ENCODE results near the gene BABAM2. TPM values are rescaled to one million over a fixed set of nuclear protein-coding genes. Genes with fewer than 3 reads are reported as not detected.
A peak's percentile ranks its signal among the peaks of the same experiment; 100 is the strongest.

BABAM2 gene
- total and polyA plus RNA-seq, 9 of the 15 experiments (the other 6 are each of a cell fraction or from before 2014, with no cell fraction given) = 10.9 to 37.4 (median 25.6) TPM

DNA sequence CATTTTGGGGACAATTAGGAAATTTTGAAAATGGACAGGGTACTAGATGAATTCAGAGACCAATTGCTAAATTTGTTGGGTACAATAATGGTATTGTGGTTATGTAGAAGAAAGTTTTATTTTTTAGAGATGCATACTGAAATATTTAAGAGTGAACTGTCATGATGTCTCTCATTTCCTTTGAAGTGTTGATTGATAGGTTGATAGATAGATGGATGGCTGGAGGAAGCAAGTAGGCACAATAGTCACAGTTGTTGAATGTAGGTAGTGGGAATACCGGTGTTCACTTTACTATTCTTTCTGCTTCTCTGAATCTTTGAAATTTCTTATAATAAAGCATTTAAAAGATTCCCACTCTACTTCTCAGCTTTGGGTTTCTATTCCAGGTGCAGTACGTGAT is 350.4 kb downstream of the BABAM2 start (continued):
- TF ChIP-seq, protein P1, sequence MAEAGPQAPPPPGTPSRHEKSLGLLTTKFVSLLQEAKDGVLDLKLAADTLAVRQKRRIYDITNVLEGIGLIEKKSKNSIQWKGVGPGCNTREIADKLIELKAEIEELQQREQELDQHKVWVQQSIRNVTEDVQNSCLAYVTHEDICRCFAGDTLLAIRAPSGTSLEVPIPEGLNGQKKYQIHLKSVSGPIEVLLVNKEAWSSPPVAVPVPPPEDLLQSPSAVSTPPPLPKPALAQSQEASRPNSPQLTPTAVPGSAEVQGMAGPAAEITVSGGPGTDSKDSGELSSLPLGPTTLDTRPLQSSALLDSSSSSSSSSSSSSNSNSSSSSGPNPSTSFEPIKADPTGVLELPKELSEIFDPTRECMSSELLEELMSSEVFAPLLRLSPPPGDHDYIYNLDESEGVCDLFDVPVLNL (CRISPR knock-in tag; IDR thresholded peaks at IDR 0.05; ENCODE audit: low read depth) = no peak

DNA sequence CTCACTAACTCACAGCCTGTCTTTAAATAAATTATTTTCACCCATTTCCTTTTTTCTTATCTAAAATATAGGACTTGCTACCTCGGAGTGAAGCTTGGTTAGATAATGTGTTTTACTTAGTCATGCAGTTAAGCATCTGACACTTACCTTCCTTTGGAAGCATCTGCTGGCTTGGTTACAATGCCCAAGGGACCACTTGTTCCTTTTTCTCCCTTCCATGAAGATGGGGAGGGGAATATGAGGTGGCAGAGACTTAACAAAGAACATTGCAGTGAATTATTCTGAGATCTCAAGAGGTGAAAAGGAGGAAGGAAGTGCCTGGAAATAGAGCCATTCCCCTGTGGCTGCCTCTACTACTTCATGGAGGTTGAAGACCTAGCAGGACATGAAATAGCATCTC is 356.8 kb downstream of the BABAM2 start:
- CTCF ChIA-PET (ENCODE audit: low intra/inter-chr PET ratio) = no interaction called here
- BruUV-seq (replicated peaks) = no TSS peak

More for the DNA sequence above, 356.8 kb downstream of the BABAM2 start:
- Histone ChIP-seq H3K9me3 (replicated peaks; ENCODE audit: control insufficient read depth, insufficient read depth, low read depth, low read length) (no peaks in the 10 kb centered on the region), H3K4me2 (ENCODE audit: insufficient read depth, low read length) (no peak overlapping the region), H3K27me3 (ENCODE audit: control insufficient read depth in 2 of 2, insufficient read depth in 2 of 2, low read length in 2 of 2) (no peaks in the 10 kb centered on the region), H3K79me2 (ENCODE audit: control insufficient read depth, insufficient read depth, low read length) (no peaks in the 10 kb centered on the region), H3K27ac (ENCODE audit: extremely low read depth, low read depth, low read length) (no peak overlapping the region), H4K20me1 (replicated peaks; ENCODE audit: control insufficient read depth, insufficient read depth, low read length) (no peaks in the 10 kb centered on the region), H3K9ac (ENCODE audit: insufficient read depth in 1 of 2, low read depth in 2 of 2, low read length in 2 of 2) (no peak overlapping the region), H3K9me1 (ENCODE audit: control insufficient read depth, insufficient read depth, low read length) (no peaks in the 10 kb centered on the region), H2AFZ (ENCODE audit: low read depth, low read length) (no peak overlapping the region), H3K4me3 (no peak overlapping the region), H3K36me3 (ENCODE audit: control insufficient read depth, insufficient read depth, low read length) (no peaks in the 10 kb centered on the region), H3K4me1 (replicated peaks in 1 of 2; ENCODE audit: control insufficient read depth in 2 of 2, insufficient read depth in 2 of 2, low read length in 2 of 2) (no peaks in the 10 kb centered on the region)
- ATAC-seq (no peak), DNase-seq (ENCODE audit: extremely low read depth in 1 of 4, low spot score in 3 of 4) (no peak), FAIRE-seq (no peak)
- WGBS (ENCODE audit: insufficient coverage, low coverage, missing lambda C conversion rate) = 5% methylated on average over 1 of the region's 1 CpG
- intact Hi-C loops (cut with micrococcal nuclease) (no loop called here), in situ Hi-C loops (cut with MboI) (no loop called here)
- 0 out of 2 replicates have a peak, but pooled peaks have one; percentile 3 for TF ChIP-seq SPI1 (IDR thresholded peaks at IDR 0.05; ENCODE audit: borderline replicate concordance, low read depth, low read length)
- no peak for TF ChIP-seq PTRF (tag; IDR thresholded peaks at IDR 0.05)
- TF ChIP-seq, protein P2, sequence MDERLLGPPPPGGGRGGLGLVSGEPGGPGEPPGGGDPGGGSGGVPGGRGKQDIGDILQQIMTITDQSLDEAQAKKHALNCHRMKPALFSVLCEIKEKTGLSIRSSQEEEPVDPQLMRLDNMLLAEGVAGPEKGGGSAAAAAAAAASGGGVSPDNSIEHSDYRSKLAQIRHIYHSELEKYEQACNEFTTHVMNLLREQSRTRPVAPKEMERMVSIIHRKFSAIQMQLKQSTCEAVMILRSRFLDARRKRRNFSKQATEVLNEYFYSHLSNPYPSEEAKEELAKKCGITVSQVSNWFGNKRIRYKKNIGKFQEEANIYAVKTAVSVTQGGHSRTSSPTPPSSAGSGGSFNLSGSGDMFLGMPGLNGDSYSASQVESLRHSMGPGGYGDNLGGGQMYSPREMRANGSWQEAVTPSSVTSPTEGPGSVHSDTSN (CRISPR knock-in tag; IDR thresholded peaks at IDR 0.05; ENCODE audit: low read depth) = no peak
- TF ChIP-seq, protein P2 (tag; conservative IDR thresholded peaks at IDR 0.05; ENCODE audit: low read depth) = no peak
- TF ChIP-seq NFE2 (IDR thresholded peaks at IDR 0.05; ENCODE audit: low read depth) = peak; percentile 35
- TF ChIP-seq HNRNPL (IDR thresholded peaks at IDR 0.05; ENCODE audit: low read depth, low read length) = no peak
- TF ChIP-seq, protein P3, sequence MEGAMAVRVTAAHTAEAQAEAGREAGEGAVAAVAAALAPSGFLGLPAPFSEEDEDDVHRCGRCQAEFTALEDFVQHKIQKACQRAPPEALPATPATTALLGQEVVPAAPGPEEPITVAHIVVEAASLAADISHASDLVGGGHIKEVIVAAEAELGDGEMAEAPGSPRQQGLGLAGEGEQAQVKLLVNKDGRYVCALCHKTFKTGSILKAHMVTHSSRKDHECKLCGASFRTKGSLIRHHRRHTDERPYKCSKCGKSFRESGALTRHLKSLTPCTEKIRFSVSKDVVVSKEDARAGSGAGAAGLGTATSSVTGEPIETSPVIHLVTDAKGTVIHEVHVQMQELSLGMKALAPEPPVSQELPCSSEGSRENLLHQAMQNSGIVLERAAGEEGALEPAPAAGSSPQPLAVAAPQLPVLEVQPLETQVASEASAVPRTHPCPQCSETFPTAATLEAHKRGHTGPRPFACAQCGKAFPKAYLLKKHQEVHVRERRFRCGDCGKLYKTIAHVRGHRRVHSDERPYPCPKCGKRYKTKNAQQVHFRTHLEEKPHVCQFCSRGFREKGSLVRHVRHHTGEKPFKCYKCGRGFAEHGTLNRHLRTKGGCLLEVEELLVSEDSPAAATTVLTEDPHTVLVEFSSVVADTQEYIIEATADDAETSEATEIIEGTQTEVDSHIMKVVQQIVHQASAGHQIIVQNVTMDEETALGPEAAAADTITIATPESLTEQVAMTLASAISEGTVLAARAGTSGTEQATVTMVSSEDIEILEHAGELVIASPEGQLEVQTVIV (CRISPR knock-in tag; IDR thresholded peaks at IDR 0.05; ENCODE audit: borderline replicate concordance) = no peak
- no peak for TF ChIP-seq ZNF282 (CRISPR knock-in tag; IDR thresholded peaks at IDR 0.05)
- POLR2A ChIA-PET = interaction anchor here (0.6 to 2.2 kb wide), 2 partner anchors 9 to 384 kb away, joined by 3 to 5 read pairs; no protein-coding TSS in a partner anchor
